HepG2 (cell line): ENCODE measurements around the gene LSM12. TPM values are rescaled to one million over a fixed set of nuclear protein-coding genes. Genes with fewer than 3 reads are reported as not detected.

Experiments
- EED ChIP-seq: sonication (generic); formaldehyde crosslinking; IDR thresholded peaks from 2 replicates; pipeline ENCODE4 v1.5.0; 2020; ENCODE audit warnings: mild to moderate bottlenecking, missing genetic modification reagents
- ESRRA ChIP-seq: sonication (generic); formaldehyde crosslinking; IDR thresholded peaks from 2 replicates; pipeline ENCODE4 v1.5.1; 2020; ENCODE audit warnings: mild to moderate bottlenecking, low read depth, missing genetic modification reagents
- HNF4A ChIP-seq: sonication (generic); formaldehyde crosslinking; IDR thresholded peaks from 2 replicates; pipeline ENCODE4 v1.4.0; 2020; ENCODE audit warnings: missing genetic modification reagents
- JUNB ChIP-seq: sonication (generic); formaldehyde crosslinking; IDR thresholded peaks from 2 replicates; pipeline ENCODE4 v1.8.0; 2022; ENCODE audit warnings: missing genetic modification reagents, mild to moderate bottlenecking, borderline replicate concordance
- MBNL3 ChIP-seq: fragments of 250-450 bp; sonication (Bioruptor Pico); conservative IDR thresholded peaks from 2 replicates; pipeline ENCODE4 v1.8.0; 2022; ENCODE audit warnings: mild to moderate bottlenecking, inconsistent platforms
- PHF20 ChIP-seq: sonication (generic); formaldehyde crosslinking; IDR thresholded peaks from 2 replicates; pipeline ENCODE4 v1.5.0; 2020; ENCODE audit warnings: mild to moderate bottlenecking, missing genetic modification reagents
- TOPORS ChIP-seq: sonication (generic); formaldehyde crosslinking; IDR thresholded peaks from 2 replicates; pipeline ENCODE4 v1.8.0; 2023; ENCODE audit warnings: mild to moderate bottlenecking, missing genetic modification reagents
- ZNF205 ChIP-seq: IDR thresholded peaks from 2 replicates; pipeline ENCODE4 v1.6.1; 2018; ENCODE audit warnings: missing biosample characterization, missing genetic modification reagents
- ZNF256 ChIP-seq: sonication (generic); formaldehyde crosslinking; conservative IDR thresholded peaks from 2 replicates; pipeline ENCODE4 v1.4.0; 2020; ENCODE audit warnings: missing genetic modification reagents
- ZNF350 ChIP-seq: sonication (generic); formaldehyde crosslinking; IDR thresholded peaks from 2 replicates; pipeline ENCODE4 v1.4.0; 2020; ENCODE audit warnings: mild to moderate bottlenecking, low read depth, missing genetic modification reagents, borderline replicate concordance
- ZNF44 ChIP-seq: sonication (generic); formaldehyde crosslinking; IDR thresholded peaks from 2 replicates; pipeline ENCODE4 v1.5.1; 2020; ENCODE audit warnings: mild to moderate bottlenecking, missing genetic modification reagents
- ZNF572 ChIP-seq: sonication (generic); formaldehyde crosslinking; IDR thresholded peaks from 2 replicates; pipeline ENCODE4 v1.5.1; 2020; ENCODE audit warnings: mild to moderate bottlenecking, missing genetic modification reagents
- ZNF850 ChIP-seq: sonication (generic); formaldehyde crosslinking; conservative IDR thresholded peaks from 2 replicates; pipeline ENCODE4 v1.9.0; 2021; ENCODE audit warnings: mild to moderate bottlenecking, missing genetic modification reagents
- polyA plus RNA-seq, 8 experiments: library from polyadenylated mRNA; depleted of rRNA in 3 of 8; stranded (reverse) in 7 of 8; unstranded in 1 of 8; fragments of >200 nt; fragmentation: Illumina TruSeq in 4 of 8; extraction: Trizol in 4 of 8; gene quantifications; 2 replicates each; pipeline versions ENCODE4 v1.2.1 to v1.2.3, GENCODE V29; 2011 to 2016; ENCODE audit warnings: low read depth in 4 of 8, missing spikeins in 1 of 8, mixed read lengths in 1 of 8; ENCODE audit not compliant: insufficient read depth in 1 of 8
- total RNA-seq, 5 experiments: library from RNA; depleted of rRNA; stranded (reverse); fragments of >200 nt; fragmentation: Illumina TruSeq; extraction: Trizol; gene quantifications; 2 replicates each; pipeline ENCODE4 v1.2.3, GENCODE V29; 2016; ENCODE audit warnings: low read depth in 1 of 5
- TF ChIP-seq, protein P1 (sequence below): sonication (generic); formaldehyde crosslinking; IDR thresholded peaks from 2 replicates; pipeline ENCODE4 v1.4.0; 2020; ENCODE audit warnings: missing genetic modification reagents

The LSM12 gene
- total and polyA plus RNA-seq, 2 of the 13 experiments (the other 11 are each of a cell fraction or from before 2014, with no cell fraction given), result 52.8 to 55.7 TPM

- TF ChIP-seq, protein P1, sequence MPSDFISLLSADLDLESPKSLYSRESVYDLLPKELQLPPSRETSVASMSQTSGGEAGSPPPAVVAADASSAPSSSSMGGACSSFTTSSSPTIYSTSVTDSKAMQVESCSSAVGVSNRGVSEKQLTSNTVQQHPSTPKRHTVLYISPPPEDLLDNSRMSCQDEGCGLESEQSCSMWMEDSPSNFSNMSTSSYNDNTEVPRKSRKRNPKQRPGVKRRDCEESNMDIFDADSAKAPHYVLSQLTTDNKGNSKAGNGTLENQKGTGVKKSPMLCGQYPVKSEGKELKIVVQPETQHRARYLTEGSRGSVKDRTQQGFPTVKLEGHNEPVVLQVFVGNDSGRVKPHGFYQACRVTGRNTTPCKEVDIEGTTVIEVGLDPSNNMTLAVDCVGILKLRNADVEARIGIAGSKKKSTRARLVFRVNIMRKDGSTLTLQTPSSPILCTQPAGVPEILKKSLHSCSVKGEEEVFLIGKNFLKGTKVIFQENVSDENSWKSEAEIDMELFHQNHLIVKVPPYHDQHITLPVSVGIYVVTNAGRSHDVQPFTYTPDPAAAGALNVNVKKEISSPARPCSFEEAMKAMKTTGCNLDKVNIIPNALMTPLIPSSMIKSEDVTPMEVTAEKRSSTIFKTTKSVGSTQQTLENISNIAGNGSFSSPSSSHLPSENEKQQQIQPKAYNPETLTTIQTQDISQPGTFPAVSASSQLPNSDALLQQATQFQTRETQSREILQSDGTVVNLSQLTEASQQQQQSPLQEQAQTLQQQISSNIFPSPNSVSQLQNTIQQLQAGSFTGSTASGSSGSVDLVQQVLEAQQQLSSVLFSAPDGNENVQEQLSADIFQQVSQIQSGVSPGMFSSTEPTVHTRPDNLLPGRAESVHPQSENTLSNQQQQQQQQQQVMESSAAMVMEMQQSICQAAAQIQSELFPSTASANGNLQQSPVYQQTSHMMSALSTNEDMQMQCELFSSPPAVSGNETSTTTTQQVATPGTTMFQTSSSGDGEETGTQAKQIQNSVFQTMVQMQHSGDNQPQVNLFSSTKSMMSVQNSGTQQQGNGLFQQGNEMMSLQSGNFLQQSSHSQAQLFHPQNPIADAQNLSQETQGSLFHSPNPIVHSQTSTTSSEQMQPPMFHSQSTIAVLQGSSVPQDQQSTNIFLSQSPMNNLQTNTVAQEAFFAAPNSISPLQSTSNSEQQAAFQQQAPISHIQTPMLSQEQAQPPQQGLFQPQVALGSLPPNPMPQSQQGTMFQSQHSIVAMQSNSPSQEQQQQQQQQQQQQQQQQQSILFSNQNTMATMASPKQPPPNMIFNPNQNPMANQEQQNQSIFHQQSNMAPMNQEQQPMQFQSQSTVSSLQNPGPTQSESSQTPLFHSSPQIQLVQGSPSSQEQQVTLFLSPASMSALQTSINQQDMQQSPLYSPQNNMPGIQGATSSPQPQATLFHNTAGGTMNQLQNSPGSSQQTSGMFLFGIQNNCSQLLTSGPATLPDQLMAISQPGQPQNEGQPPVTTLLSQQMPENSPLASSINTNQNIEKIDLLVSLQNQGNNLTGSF, result peak; percentile 37; the same call in 1 of the 2 replicates
- TF ChIP-seq MBNL3 (CRISPR knock-in tag), result no peak
- TF ChIP-seq PHF20 (CRISPR knock-in tag), result 0 out of 2 replicates have a peak, but pooled peaks have one; percentile 18
- peak; percentile 22; the same call in 1 of the 2 replicates for TF ChIP-seq HNF4A (CRISPR knock-in tag)
- no peak for TF ChIP-seq JUNB
- TF ChIP-seq ESRRA (CRISPR knock-in tag), result peak; percentile 76; the same call in 1 of the 2 replicates
- no peak for TF ChIP-seq TOPORS
- TF ChIP-seq ZNF205, result 0 out of 2 replicates have a peak, but pooled peaks have one; percentile 55
- no peak for TF ChIP-seq ZNF850 (CRISPR knock-in tag)
- TF ChIP-seq ZNF44 (CRISPR knock-in tag), result no peak
- TF ChIP-seq ZNF572 (CRISPR knock-in tag), result no peak
- TF ChIP-seq EED (CRISPR knock-in tag), result peak; percentile 34; the same call in 1 of the 2 replicates
- no peak for TF ChIP-seq ZNF350 (CRISPR knock-in tag)
- TF ChIP-seq ZNF256 (CRISPR knock-in tag), result no peak
- TF ChIP-seq, all 625 proteins: peak for 189
Measured at GRCh38 chr17:44002141-44002848, 64.2 kb downstream of the LSM12 start (continued).
